ENCODE data around the gene PDGFC.

DNA sequence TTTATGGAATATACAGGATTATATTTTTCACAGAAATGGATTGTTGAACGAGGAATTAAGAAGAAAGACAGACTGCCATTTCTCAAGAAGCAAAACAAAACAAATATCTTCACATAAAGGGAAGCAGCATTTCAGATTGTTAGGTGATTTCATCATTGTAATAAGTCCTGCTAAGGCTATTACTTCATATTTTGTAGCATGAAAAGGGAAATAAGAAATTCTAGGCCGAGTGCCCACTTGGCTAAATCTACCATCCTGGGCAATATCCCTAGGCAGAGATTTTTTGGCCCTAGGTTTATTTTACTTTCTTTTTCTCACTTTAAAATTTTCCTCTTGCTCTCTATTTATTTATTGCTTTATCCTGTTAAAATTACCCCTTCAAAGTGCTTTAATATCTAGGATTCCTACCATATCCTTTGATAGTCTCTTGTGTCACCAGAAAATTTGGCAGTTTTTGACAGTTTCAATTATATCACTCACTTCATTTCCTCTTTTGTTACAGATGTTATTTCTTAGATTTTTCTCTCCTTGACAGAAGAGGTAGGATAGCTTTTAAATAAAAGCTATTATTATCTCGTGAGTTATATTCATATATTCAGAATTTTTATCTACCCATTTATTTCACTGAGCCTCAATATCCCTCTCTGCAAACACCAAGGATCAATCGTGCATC lies 142.3 kb downstream of the PDGFC start:
- TF ChIP-seq, protein P1, sequence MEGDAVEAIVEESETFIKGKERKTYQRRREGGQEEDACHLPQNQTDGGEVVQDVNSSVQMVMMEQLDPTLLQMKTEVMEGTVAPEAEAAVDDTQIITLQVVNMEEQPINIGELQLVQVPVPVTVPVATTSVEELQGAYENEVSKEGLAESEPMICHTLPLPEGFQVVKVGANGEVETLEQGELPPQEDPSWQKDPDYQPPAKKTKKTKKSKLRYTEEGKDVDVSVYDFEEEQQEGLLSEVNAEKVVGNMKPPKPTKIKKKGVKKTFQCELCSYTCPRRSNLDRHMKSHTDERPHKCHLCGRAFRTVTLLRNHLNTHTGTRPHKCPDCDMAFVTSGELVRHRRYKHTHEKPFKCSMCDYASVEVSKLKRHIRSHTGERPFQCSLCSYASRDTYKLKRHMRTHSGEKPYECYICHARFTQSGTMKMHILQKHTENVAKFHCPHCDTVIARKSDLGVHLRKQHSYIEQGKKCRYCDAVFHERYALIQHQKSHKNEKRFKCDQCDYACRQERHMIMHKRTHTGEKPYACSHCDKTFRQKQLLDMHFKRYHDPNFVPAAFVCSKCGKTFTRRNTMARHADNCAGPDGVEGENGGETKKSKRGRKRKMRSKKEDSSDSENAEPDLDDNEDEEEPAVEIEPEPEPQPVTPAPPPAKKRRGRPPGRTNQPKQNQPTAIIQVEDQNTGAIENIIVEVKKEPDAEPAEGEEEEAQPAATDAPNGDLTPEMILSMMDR (IDR thresholded peaks at IDR 0.05), result no peak
- TF ChIP-seq, protein P2, sequence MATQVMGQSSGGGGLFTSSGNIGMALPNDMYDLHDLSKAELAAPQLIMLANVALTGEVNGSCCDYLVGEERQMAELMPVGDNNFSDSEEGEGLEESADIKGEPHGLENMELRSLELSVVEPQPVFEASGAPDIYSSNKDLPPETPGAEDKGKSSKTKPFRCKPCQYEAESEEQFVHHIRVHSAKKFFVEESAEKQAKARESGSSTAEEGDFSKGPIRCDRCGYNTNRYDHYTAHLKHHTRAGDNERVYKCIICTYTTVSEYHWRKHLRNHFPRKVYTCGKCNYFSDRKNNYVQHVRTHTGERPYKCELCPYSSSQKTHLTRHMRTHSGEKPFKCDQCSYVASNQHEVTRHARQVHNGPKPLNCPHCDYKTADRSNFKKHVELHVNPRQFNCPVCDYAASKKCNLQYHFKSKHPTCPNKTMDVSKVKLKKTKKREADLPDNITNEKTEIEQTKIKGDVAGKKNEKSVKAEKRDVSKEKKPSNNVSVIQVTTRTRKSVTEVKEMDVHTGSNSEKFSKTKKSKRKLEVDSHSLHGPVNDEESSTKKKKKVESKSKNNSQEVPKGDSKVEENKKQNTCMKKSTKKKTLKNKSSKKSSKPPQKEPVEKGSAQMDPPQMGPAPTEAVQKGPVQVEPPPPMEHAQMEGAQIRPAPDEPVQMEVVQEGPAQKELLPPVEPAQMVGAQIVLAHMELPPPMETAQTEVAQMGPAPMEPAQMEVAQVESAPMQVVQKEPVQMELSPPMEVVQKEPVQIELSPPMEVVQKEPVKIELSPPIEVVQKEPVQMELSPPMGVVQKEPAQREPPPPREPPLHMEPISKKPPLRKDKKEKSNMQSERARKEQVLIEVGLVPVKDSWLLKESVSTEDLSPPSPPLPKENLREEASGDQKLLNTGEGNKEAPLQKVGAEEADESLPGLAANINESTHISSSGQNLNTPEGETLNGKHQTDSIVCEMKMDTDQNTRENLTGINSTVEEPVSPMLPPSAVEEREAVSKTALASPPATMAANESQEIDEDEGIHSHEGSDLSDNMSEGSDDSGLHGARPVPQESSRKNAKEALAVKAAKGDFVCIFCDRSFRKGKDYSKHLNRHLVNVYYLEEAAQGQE (IDR thresholded peaks at IDR 0.05; ENCODE audit: insufficient read depth in 1 of 2, low read depth in 2 of 2, low read length in 1 of 2), result no peak
- no peak for TF ChIP-seq TCF7L2 (IDR thresholded peaks at IDR 0.05; ENCODE audit: low read depth, low read length)

All from Panc1 (cell line).